CD4-positive, alpha-beta T cell (primary cell): ENCODE data around the gene POU2F3. TPM values are rescaled to one million over a fixed set of nuclear protein-coding genes. Genes with fewer than 3 reads are reported as not detected.

ENCODE experiments used
- ATAC-seq: fragments of 200-7000 bp; cut with Tn5 transposase; one replicate; pipeline ENCODE4 v1.10.0; 2022; ENCODE audit warnings: mild to moderate bottlenecking; ENCODE audit not compliant: poor library complexity
- CTCF ChIA-PET: fragments of 350-600 bp; sonication (Branson Sonifier 250); formaldehyde crosslinking; loops from one replicate; lab custom pipeline; 2021; ENCODE audit warnings: antibody characterized with exemption, inconsistent platforms; lab: Charles Lee
- POLR2A ChIA-PET: fragments of 350-600 bp; sonication (Branson Sonifier 250); formaldehyde crosslinking; loops from one replicate; lab custom pipeline; 2021; ENCODE audit warnings: antibody characterized with exemption, inconsistent platforms; lab: Charles Lee
- DNase-seq, 14 experiments: peaks; one replicate each; pipeline ENCODE4 v3.0.0-alpha.2; 2013 to 2020; ENCODE audit warnings: mixed read lengths in 2 of 14
- H3K27ac ChIP-seq, 2 donors: one replicate each; pipeline versions ENCODE4 v1.5.1 to v1.7.0; 2013; ENCODE audit warnings: low read length in 2 of 2, low read depth in 1 of 2, mild to moderate bottlenecking in 1 of 2
- H3K27me3 ChIP-seq, 2 experiments: 1 replicate in 1 of 2; 2 replicates in 1 of 2; pipeline versions ENCODE4 v1.6.1 to v1.7.0; 2013; ENCODE audit warnings: low read length in 2 of 2, control low read depth in 1 of 2, mild to moderate bottlenecking in 1 of 2, moderate library complexity in 1 of 2; ENCODE audit not compliant: insufficient read depth in 2 of 2, control insufficient read depth in 1 of 2
- H3K36me3 ChIP-seq: one replicate; pipeline ENCODE4 v1.6.1; 2013; ENCODE audit warnings: low read length, control low read depth; ENCODE audit not compliant: insufficient read depth
- H3K4me1 ChIP-seq: one replicate; pipeline ENCODE4 v1.6.1; 2013; ENCODE audit warnings: low read length, control low read depth; ENCODE audit not compliant: insufficient read depth
- H3K4me3 ChIP-seq: one replicate; pipeline ENCODE4 v1.5.1; 2013; ENCODE audit warnings: mild to moderate bottlenecking, low read length, moderate library complexity
- H3K9me3 ChIP-seq, 2 experiments: 1 replicate in 1 of 2; 2 replicates in 1 of 2; pipeline versions ENCODE4 v1.6.1 to v1.7.0; 2013; ENCODE audit warnings: low read length in 2 of 2, mild to moderate bottlenecking in 2 of 2, control low read depth in 1 of 2, moderate library complexity in 1 of 2; ENCODE audit not compliant: control insufficient read depth in 1 of 2, insufficient read depth in 1 of 2
- H3K27ac Mint-ChIP-seq: one replicate; pipeline ENCODE4 v1.8.0; 2020; ENCODE audit warnings: mixed read lengths
- H3K27me3 Mint-ChIP-seq: one replicate; pipeline ENCODE4 v1.8.0; 2021; ENCODE audit warnings: mixed read lengths
- H3K36me3 Mint-ChIP-seq: one replicate; pipeline ENCODE4 v1.8.0; 2021; ENCODE audit warnings: low read depth, mixed read lengths
- H3K4me1 Mint-ChIP-seq: one replicate; pipeline ENCODE4 v1.8.0; 2021; ENCODE audit warnings: low read depth, mixed read lengths
- H3K4me3 Mint-ChIP-seq: one replicate; pipeline ENCODE4 v1.8.0; 2020; ENCODE audit warnings: mild to moderate bottlenecking, mixed read lengths
- H3K9me3 Mint-ChIP-seq: one replicate; pipeline ENCODE4 v1.8.0; 2020; ENCODE audit warnings: mixed read lengths
- intact Hi-C, 2 experiments: fragments of 100-400 bp; cut with DNase I in 1 of 2; cut with micrococcal nuclease in 1 of 2; formaldehyde crosslinking; loops; one replicate each; pipeline versions ENCODE4 v1.15.1 to v1.9.0; 2023 to 2025; cut with DNase I, micrococcal nuclease
- total RNA-seq, 174 experiments: library from RNA in 2 of 174; stranded (reverse) in 2 of 174; gene quantifications; one replicate each; pipeline ENCODE4 v1.2.3 and lab custom pipeline; 2021 to 2026
- TF ChIP-seq, protein P1 (sequence below): fragments of 200-600 bp; IDR thresholded peaks from one replicate; pipeline ENCODE4 v1.8.0; 2022; ENCODE audit warnings: antibody characterized with exemption, mild to moderate bottlenecking

The POU2F3 gene
- total RNA-seq, 2 experiments from 2014 or later: not detected

DNA sequence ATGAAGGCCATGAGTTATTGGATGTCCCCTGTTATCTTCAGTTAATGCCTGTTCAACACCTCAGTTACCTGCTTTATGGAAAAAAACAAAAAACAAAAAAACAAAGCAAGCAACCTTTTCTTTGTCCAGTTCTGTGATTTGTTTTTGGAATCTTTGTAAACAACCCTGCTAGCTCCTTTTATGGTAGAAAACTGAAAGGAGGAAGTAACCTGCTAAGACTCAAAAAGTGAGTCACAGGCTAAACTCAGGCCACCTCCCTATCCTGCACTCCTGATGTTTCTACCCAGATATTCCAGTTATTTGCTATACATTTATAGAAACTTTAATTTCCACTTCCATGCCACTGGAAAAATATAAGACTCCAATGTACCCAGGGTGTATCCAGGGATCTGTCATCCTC lies 64.6 kb downstream of the POU2F3 start:
- no peak for ATAC-seq
- no peak overlapping the region for H3K4me3 Mint-ChIP-seq

DNA sequence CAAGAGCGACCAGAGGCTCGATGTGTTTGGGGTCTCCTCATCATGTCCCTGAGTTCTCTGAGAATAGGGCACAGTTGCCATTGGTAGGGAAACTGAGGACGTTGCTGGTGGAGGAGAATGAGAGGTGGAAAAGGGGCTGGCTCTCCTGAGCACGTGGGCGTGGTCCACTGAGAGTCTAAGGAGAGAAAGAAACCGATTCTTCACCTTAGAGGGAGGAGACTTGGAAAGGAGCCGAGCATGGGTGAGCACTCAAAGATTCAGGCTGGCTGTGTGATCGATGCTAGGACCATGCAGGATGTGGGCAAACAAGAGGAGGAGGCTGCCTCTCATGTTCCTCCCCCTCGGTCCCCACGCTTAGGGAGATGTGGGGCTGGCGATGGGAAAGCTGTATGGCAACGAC lies 65.3 kb downstream of the POU2F3 start:
- no peak for ATAC-seq
- Mint-ChIP-seq H3K36me3 (no peaks in the 10 kb centered on the region), H3K27ac (no peak overlapping the region), H3K4me1 (no peaks in the 10 kb centered on the region), H3K4me3 (no peak overlapping the region), H3K9me3 (no peaks in the 10 kb centered on the region), H3K27me3 (peaks cover 33% of the 10 kb centered on the region)
- TF ChIP-seq, protein P1, sequence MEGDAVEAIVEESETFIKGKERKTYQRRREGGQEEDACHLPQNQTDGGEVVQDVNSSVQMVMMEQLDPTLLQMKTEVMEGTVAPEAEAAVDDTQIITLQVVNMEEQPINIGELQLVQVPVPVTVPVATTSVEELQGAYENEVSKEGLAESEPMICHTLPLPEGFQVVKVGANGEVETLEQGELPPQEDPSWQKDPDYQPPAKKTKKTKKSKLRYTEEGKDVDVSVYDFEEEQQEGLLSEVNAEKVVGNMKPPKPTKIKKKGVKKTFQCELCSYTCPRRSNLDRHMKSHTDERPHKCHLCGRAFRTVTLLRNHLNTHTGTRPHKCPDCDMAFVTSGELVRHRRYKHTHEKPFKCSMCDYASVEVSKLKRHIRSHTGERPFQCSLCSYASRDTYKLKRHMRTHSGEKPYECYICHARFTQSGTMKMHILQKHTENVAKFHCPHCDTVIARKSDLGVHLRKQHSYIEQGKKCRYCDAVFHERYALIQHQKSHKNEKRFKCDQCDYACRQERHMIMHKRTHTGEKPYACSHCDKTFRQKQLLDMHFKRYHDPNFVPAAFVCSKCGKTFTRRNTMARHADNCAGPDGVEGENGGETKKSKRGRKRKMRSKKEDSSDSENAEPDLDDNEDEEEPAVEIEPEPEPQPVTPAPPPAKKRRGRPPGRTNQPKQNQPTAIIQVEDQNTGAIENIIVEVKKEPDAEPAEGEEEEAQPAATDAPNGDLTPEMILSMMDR: no peak
- ChIA-PET CTCF (no interaction called here), POLR2A (no interaction called here)
- H3K27me3 ChIP-seq: peaks cover 0 to 3% of the 10 kb centered on the region in 2 experiments
- H3K4me1 ChIP-seq: no peaks in the 10 kb centered on the region
- H3K4me3 ChIP-seq: no peak overlapping the region
- no peak for DNase-seq
- no peaks in the 10 kb centered on the region for H3K9me3 ChIP-seq
- H3K36me3 ChIP-seq: no peaks in the 10 kb centered on the region
- intact Hi-C loops: no loop called here
- no peak overlapping the region for H3K27ac ChIP-seq

More for the DNA sequence above, 64.6 kb downstream of the POU2F3 start:
- Histone ChIP-seq H3K4me1 (no peaks in the 10 kb centered on the region), H3K4me3 (no peak overlapping the region), H3K27ac (no peak overlapping the region), H3K27me3 (peaks cover 0 to 3% of the 10 kb centered on the region in 2 experiments), H3K36me3 (no peaks in the 10 kb centered on the region), H3K9me3 (no peaks in the 10 kb centered on the region)
- CTCF ChIA-PET: no interaction called here
- no peak overlapping the region for H3K27ac Mint-ChIP-seq
- H3K9me3 Mint-ChIP-seq: no peaks in the 10 kb centered on the region
- DNase-seq: no peak
- H3K4me1 Mint-ChIP-seq: no peaks in the 10 kb centered on the region
- peaks cover 33% of the 10 kb centered on the region for H3K27me3 Mint-ChIP-seq
- TF ChIP-seq, protein P1: no peak
- intact Hi-C loops: loop anchor here in 1 of 2 experiments (5.0 kb wide), 1 partner anchor 637 kb away; no protein-coding TSS in a partner anchor
- no peaks in the 10 kb centered on the region for H3K36me3 Mint-ChIP-seq
- POLR2A ChIA-PET: no interaction called here

DNA sequence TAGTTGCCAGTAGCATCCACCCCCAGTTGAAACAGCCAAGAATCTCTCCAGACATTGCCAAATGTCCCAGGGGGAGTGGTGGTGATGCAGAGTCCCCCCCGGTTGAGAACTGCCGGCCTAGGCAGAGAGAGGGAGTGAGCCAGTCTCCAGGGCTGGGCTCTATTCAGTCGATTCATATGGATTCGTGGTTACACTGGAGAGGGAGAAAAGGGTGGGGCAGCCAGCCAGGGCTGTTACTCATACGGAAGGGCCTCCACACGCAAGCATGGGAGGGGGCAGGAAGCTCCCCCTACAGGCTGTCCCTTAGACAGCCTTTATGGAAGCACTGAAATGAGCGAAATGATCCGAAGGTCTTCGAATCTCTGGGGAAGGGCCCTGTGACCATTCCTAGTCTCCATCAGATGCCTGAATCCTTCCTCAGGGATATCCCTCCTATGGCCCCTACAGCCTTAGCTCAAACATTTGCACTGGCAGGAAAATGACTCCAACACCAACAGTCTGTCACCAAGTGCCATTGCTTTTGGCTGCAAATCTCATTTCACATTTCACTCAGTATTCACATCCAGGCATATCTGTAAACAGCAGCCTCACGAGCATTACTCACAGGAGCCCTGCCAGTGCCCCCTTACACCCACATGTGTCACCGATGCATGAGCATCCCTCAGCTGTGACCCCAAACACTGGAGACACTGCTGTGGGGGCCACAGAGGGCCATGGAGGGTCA lies 66.7 kb downstream of the POU2F3 start:
- Histone ChIP-seq H3K27ac (no peak overlapping the region), H3K4me3 (no peak overlapping the region), H3K4me1 (no peaks in the 10 kb centered on the region), H3K27me3 (peaks cover 0 to 3% of the 10 kb centered on the region in 2 experiments), H3K9me3 (no peaks in the 10 kb centered on the region), H3K36me3 (no peaks in the 10 kb centered on the region)
- no peaks in the 10 kb centered on the region for H3K4me1 Mint-ChIP-seq
- ChIA-PET POLR2A (no interaction called here), CTCF (no interaction called here)
- H3K36me3 Mint-ChIP-seq: no peaks in the 10 kb centered on the region
- H3K27me3 Mint-ChIP-seq: peaks cover 27% of the 10 kb centered on the region
- TF ChIP-seq, protein P1: no peak
- H3K27ac Mint-ChIP-seq: no peak overlapping the region
- no peak overlapping the region for H3K4me3 Mint-ChIP-seq
- intact Hi-C loops: no loop called here
- DNase-seq: peak in 1 of 14 experiments; percentile 16
- no peaks in the 10 kb centered on the region for H3K9me3 Mint-ChIP-seq
- no peak for ATAC-seq
